NCI-H1694 (cell line): ENCODE measurements around the gene FANCC.
"Not testable (repeated sequence)": the region's sequence is repeated elsewhere in the genome, so short reads cannot be mapped to it uniquely, and the experiment has no call there.

ENCODE experiments used
- DNase-seq: peaks from one replicate; lab custom pipeline; 2025; lab: John Stamatoyannopoulos, UW

FANCC gene

DNA sequence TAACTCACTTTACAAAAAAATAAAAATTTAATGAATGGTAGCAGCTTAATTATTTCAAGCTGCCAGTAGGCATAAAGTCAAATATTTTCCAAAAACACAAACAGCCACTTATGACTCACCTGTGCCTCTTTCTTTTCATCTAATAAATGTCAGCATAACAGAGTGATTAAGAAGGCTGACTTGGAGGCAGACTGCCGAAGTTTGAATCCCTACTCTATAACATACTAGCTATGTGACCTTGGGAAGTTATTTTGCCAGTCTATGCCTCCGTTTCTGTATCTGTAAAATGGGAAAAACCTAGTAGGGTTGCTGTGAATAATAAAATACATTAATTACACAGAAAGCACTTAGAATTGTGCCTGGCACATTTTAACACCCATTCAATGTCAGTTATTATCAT is 33.8 kb downstream of the FANCC start:
- no peak for DNase-seq

DNA sequence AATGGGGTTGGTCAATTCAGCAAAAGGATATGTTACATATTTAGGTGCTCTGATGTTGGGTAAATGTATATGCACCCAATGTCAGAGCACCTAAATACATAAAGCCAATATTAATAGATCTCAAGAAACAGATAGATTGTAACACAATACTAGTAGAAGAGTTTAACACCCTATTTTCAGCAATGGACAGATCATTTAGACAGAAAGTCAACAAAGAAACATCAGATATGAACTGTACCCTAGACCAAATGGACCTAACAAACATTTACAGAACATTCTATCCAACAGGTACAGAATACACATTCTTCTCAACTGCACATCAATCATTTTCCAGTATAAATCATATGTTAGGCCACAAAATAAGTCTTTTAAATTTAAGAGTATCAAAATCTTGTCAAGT is 35.2 kb downstream of the FANCC start:
- no peak for DNase-seq

DNA sequence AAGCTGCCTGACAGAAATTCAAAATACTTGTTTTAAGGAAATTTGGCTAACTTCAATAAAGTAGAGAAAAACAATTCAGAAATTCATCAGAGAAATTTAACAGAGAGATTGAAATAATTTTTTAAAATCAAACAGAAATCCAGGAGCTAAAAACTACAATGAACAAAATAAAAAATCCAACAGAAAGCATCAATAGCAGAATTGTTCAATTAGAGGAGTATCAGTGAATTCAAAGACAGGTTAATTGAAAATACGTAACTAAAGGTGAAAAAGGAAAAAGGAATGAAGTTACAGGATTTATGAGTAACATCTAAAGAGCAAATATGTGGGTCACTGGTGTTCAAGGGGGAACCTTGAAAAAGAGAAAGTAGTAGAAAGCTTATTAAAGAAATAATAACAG is 36.8 kb downstream of the FANCC start:
- DNase-seq: no peak

DNA sequence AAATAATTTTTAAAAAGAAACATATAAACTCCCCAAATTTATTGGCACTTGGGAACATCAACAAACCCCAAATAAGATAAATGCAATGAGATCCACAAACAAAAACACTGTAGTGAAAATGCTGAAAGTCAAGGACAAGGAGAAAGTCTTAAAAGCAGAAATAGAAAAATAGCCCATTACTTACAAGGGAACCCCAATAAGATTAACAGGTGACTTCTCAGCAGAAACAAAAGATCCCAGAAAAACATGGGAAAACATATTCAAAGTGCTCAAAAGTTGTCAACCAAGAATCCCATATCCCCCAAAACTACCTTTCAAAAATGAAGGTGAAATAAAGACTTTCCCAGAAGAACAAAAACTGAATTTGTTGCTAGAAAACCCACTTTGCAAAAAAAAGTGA is 40.0 kb downstream of the FANCC start:
- no peak for DNase-seq

DNA sequence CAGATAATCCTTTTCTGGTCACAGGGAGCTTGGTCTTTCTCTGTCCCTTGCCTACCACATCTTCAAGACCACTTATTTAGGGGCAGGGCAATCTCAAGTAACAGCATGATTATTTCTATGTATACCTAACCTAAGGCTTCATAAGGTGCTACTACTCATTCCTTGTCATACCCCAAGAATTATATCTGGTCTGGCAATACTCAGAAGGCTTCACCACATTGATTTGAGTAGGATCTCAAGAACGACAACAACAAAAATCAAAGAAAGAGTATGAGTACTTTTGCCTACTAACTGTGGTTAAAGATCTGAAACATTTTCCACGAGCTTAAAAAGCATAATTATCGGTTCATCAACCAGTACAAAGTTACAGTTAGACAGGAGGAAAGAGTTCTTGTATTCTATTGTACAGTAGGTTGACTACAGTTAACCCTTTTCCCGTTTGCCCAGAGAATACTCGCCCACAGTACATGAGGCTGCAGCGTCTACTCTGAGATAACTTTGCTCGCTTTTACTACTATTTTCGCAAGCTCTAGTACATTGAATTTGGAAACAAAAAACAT is 41.0 kb downstream of the FANCC start:
- no peak for DNase-seq

DNA sequence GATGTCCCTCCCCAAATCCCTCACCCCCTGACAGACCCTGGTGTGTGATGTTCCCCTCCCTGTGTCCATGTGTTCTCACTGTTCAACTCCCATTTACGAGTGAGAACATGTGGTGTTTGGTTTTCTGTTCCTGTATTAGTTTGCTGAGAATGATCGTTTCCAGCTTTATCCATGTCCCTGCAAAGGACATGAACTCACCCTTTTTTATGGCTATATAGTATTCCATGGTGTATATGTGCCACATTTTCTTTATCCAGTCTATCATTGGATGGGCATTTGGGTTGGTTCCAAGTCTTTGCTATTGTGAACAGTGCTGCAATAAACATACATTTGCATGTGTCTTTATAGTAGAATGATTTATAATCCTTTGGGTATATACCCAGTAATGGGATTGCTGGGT is 43.3 kb downstream of the FANCC start:
- DNase-seq: not testable (repeated sequence)

DNA sequence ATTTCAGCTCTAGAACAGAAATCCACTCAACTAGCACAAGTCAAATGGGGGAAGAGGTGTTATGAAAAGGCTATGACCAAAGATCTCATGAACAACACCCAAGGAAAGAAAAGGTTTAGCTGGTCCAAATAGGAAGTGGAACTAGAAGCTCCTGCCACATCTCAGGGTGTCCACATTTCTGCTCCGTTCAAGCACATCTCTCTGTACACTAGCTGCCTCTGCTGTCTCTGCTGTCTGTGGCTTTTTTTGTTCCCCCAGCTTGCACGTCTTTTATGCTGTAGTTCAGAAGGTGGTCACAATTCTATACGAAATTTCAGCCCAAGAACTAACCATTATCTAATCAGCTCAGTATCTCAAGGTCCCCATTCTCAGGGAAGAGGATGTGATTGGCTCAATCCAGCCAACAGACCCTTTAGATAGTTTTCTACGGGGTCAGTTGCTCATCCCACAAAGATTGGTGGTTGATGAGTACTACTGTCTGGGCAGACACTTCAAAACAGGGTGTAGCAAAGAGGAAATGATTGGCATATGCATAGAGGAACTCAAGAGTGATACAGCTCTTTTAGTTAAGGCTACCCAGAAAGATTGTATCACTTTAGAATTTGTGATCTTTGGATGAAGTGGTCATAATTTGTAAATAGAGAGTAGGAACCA is 44.0 kb downstream of the FANCC start:
- DNase-seq: no peak

DNA sequence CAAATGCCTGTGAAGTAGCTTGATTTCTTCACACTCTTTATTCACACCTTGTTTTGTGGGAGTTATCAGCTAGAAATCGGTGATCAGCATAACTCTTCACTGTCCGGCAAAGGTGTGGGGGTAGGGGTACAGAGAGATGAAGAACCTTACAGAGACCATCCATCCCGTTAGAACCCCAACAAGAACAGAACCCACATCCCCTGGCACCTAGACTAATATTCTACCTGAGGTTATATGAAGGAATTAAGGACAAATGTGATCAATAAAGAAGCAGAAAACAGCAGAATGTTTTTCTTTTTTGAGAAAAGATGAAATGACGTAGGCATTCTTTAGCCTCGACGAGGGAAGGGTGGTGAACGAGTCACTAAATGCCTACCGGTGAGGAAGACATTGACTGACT is 44.7 kb downstream of the FANCC start:
- DNase-seq: no peak

DNA sequence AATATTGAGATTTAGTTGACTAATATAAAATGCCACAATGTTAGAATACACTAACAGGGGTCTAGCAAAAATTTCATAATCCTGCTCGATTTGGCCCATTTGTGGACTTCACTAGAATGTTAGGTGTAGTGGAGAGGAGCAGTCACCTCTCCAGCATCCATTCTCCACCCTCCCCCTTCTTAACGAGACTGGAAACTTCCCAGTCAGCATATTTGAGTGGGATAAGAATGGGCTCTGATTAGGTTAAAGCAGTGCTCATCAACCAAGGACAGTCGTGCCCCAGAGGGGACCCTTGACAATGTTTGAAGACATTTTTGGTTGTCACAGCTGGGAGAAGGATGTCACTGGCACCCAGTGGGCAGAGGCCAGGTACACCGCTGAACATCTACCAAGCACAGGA is 46.7 kb downstream of the FANCC start:
- no peak for DNase-seq

DNA sequence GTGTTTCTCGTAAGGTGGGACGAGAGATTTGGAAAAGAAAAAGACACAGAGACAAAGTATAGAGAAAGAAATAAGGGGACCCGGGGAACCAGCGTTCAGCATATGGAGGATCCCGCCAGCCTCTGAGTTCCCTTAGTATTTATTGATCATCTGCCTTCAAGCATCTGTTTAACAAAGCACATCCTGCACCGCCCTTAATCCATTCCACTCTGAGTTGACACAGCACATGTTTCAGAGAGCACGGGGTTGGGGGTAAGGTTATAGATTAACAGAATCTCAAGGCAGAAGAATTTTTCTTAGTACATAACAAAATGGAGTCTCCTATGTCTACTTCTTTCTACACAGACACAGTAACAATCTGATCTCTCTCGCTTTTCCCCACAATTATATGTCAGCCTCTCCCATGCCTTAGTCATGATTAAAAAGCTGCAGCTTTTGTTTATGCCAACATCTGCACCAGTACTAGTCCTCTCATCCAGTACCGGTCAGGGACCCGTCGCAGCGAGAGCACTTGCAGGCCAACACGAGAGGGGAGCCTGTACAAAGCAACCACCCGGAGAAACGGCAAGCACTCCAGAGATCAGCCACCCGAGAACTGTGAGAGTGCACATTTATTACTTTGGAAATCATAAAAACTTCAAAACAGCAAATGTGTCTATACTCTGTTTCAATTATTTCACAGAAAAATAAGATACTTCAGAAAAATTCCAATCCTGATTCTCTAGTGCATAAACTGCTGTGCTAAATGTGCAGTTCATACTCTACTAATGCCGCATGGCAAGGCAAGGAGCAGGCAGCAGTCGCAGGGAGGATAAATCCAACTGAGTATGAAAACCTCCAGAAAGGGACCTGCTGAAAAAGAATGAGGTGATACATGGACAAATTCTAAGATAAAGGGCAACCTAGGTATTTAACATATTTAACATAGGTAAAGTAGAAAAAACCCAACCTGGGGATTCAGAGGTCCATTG is 47.4 kb downstream of the FANCC start:
- not testable (repeated sequence) for DNase-seq

DNA sequence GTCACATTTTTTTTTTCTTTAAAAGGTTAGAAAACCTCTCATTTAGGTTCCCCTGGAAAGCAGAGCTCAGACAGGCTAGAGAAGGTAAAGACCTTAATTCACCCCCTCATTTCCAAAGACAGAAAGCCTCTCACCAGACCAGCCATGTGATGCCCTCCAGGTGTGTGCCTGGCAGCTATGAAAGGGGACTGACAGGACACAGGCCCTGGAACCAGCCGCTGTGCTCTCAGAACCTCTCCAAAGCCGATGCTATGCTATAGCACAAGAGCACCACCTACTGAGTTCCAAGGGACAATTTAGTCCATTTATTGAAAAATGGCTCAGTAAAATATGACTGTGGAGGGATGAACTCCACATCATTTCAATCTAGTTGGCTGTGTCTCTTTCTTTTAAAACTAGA is 48.8 kb downstream of the FANCC start:
- DNase-seq: peak; percentile 4

DNA sequence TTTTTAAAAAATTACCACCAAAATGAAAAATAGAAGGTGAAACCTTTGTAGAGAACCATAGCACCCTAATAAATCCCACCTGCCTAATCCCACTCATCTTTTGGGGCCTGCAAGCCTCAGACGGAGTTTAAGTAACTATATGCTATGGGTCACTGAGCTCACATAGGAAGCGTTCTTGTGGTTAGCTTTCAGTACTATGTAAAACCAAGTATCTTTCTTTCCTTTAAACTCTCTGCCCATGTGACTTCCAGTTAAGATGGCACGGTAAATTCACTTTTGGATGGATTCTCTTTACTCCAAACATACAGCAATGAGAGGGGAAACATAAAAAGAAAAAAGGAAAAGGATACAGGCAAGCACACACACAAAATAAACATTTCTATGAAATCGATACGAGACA is 50.9 kb downstream of the FANCC start:
- DNase-seq: no peak

DNA sequence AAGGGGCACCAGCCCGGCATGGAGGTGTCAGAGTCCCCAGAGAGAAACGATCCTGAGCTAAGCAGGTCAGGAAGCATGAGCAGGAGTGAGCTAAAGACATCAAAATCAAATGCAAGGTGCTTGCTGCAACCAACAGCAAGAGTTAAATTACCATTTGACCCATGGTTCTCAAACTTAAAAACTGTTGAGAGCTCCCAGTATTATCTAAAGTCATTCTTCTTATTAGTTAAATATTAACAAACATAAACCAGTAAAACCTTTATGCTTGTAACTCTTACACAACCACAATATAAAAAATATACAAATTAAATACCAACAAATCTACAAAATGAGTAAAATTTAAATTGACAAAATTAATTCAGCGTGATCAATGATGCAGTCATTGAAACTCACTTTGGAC is 51.5 kb downstream of the FANCC start:
- DNase-seq: no peak

DNA sequence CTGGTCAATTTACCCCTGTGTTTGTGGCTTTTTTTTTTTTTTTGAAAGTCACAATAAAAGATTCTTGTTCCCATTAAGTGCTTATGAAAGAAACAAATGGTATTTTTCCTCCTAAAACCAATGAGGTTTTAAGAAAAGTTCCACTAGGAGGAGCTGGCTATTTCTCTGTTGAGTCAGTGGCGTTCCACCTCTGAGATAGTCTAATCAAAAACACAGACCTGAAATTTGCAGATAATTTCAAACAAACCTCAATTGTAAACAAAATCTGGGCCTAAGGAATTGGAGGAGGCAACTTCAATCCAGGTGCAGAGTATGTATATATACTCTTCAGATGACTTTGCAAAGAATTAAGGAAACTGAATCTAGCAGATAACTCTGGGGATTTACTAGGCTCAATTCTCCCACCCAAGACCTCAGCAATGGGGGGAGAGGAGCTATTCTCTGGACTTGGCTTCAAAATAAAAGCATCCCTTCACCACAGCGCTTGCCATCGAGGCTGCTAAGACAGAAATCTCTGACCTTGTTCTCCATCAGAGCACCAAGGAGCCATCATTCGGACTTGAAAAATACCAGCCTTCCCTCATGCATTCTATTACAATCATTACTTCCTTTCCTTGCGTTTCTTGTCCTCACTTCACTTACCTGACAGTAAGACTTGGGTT is 52.4 kb downstream of the FANCC start:
- peak; percentile 12 for DNase-seq

DNA sequence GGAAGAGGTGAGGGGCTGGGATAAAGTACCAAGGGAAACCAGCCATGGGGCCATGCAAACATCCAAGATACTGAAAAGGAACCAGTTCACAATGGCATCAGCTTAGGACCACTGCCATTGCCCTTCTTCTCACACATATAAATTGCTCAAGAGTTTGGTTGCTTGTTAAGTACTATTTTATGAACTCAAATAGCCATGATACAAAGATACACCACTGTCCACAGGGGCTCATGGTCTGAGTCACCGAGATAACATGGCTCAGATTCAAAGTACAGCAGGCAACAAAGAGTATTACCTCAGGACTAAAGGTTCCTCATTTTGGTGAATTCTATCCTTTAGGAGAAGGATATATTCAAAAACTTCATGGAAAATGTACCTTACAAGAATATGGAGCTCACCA is 55.6 kb downstream of the FANCC start:
- no peak for DNase-seq

DNA sequence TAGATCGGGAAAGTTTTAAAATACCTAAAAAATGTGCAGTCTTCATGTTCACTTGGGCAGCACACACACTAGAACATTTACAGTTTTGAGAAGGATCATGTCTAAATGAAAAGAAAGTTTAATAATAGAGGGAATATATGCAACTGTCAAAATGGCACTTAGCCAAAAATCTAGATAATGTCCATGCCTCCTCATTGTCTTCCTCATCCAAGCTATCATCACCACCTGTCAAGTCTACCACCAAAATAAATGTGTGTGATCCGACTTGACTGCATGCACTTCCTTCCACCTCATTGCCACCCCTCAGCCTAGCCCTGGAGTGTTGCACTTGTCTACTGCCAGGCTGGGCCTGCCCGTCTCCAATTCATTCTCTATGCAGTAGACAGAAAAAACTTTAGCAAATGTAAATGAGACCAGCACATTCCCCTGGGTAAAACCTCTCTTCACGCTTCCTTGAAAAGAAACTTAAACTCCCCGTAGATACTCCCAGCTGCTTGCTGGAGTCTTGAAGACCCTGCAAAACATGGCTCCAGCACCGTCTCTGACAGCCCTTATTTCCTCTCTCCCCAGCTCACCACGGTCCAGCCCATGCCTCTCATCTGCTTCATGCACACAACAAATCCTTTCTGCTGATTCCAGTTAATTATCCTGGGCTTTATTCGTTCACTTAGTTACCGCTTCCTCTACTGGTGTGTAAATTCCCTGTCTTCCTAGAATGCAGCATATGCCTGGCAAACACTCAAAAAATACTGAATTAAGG is 66.9 kb downstream of the FANCC start:
- no peak for DNase-seq

DNA sequence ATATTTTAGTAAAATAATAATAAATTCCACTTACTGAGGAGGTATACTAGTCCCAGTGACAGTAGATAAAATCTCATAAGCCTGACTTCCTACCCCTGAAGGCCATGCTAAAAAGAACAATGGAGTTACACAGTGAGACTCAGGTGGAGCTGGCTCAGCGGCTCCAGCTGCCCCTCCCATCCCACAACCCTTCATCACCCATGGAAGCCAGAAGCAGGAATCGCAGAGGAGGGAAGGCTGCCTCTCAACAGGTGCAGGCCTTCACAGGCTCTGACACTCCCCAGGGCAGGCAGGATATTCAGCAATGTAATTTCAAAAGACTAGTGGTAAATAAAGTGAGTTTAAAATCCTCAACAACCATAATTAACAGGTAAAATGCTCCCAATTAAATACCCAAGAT is 67.5 kb downstream of the FANCC start:
- DNase-seq: no peak

DNA sequence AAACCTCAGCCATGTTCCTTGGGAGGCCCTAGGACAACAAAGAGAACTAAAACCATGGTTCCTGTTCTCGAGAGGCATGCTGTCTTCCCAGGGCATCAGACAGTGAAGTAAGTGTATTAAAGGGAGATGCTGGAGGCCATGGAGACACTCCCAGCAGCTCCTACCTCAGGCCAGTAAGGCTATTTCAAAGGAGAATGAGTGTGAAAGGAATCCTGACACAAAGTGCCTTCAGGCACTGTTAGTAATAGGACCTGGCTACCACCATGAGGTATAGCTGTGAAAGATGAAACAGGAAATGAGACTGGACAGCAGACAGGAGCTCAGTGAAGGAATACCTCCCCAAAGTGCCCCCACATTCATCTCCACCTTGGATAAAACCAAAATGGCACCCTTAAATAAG is 71.0 kb downstream of the FANCC start:
- no peak for DNase-seq

DNA sequence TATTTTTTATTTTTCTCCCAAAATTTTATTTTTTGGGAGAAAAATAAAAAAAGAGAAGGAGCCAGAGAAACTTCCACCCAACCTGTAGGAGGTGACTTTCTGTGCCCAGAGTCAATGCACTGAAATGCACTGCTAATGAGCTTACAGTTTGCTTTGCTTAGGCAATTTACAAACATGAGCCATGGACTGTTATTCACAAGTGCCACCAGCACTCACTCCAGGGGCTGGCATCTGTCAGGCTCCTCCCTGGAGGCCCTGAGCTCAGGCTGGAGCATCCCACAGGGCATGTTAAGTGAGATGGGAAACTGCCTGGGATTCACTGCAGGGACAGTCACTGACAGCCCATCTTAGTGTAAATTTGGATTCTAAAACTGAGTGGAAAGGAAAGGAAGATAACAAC is 74.9 kb downstream of the FANCC start:
- no peak for DNase-seq

DNA sequence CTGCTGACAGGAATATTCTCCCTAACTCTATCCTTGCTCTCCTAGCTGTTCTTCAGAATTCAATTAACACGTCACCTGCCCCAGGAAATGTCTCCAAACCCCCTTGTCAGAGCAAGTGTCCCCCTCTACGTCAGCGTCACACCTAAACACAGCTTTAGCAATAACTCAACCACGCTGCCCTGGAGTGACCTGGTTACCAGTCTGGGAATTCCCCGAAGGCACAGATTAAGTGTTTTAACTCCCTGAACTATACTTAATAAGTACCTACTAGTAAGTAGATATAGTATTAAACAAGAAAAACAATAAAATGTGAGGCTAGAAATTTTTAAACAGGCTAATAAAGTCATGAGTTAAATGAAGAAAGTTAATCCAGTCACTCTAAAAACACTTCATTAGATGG is 78.4 kb downstream of the FANCC start:
- DNase-seq: no peak

DNA sequence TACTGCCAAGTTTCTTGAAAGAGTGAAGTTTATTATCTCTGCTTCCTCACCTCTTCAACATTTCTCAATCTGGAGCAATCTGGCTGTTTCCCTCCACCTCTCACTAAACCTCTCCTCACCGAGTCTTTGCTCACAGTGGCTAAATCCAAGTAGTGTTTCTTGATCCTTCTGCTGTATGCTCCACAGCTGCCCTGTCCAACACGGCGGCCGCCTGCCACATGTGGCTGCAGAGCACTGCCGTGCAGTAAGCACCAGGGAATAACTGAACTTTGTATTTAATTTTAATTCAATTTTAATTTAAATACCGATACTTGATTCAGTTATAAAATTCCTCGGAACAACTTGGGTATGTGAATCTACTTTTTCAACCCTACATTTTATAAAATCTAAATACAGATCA is 80.2 kb downstream of the FANCC start:
- DNase-seq: no peak

DNA sequence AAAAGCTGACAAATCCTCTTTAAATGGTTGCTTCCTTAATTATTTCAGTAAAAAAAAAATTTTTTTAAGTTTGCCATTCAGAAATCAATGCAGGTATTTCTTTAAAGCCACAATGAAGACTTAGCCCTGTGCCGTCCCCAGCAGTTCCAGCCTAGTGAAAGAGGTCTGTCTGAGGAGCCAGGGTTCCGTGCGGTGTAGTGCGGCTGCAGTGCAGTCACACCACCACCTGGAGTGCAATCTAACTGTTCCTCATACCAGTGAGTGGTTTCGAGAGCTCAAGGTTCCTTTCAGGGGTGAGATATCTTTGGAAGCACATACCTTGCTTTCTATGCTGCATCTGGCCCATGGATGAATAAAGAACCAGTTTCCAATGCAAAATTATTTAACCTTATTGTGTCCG is 87.5 kb downstream of the FANCC start:
- no peak for DNase-seq
